ENCODE measurements around the gene SCRN1. TPM values are rescaled to one million over a fixed set of nuclear protein-coding genes. Genes with fewer than 3 reads are reported as not detected.

SCRN1 gene
- polyA plus RNA-seq, 1 experiment: 81.4 TPM

DNA sequence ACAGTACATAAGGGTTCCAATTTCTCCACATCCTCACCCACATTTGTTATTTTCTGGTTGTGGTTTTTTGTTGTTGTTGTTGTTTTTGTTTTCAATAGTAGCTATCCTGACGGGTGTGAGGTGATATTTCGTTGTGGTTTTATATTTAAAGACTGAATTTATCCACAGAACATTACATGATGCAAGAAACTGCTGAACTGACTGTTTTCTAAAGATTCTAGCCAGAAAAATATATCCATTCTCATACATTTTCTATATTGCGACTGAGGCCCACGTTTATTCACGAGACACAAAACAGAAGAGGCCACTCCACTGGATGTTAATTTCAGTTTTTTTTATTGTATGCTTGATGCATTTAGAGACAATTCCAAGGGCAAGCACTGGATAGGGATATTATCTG, 69.8 kb downstream of the SCRN1 start:
- no peaks in the 10 kb centered on the region for H3K27me3 ChIP-seq (ENCODE audit: control insufficient read depth, insufficient read depth, low read length)
- TF ChIP-seq, protein P1, sequence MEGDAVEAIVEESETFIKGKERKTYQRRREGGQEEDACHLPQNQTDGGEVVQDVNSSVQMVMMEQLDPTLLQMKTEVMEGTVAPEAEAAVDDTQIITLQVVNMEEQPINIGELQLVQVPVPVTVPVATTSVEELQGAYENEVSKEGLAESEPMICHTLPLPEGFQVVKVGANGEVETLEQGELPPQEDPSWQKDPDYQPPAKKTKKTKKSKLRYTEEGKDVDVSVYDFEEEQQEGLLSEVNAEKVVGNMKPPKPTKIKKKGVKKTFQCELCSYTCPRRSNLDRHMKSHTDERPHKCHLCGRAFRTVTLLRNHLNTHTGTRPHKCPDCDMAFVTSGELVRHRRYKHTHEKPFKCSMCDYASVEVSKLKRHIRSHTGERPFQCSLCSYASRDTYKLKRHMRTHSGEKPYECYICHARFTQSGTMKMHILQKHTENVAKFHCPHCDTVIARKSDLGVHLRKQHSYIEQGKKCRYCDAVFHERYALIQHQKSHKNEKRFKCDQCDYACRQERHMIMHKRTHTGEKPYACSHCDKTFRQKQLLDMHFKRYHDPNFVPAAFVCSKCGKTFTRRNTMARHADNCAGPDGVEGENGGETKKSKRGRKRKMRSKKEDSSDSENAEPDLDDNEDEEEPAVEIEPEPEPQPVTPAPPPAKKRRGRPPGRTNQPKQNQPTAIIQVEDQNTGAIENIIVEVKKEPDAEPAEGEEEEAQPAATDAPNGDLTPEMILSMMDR (IDR thresholded peaks at IDR 0.05; ENCODE audit: insufficient read depth, low read depth, low read length): no peak
- no peak overlapping the region for H3K4me3 ChIP-seq (ENCODE audit: low read depth, low read length)
- POLR2A ChIA-PET: no interaction called here
- CTCF ChIA-PET: interaction anchor here (0.6 to 3.6 kb wide), 4 partner anchors 10 to 172 kb away, joined by 3 to 22 read pairs (median 12); no protein-coding TSS in a partner anchor
- no peak for DNase-seq (ENCODE audit: low read depth)
- H3K36me3 ChIP-seq (ENCODE audit: control insufficient read depth, insufficient read depth, low read length): peaks cover 23% of the 10 kb centered on the region

DNA sequence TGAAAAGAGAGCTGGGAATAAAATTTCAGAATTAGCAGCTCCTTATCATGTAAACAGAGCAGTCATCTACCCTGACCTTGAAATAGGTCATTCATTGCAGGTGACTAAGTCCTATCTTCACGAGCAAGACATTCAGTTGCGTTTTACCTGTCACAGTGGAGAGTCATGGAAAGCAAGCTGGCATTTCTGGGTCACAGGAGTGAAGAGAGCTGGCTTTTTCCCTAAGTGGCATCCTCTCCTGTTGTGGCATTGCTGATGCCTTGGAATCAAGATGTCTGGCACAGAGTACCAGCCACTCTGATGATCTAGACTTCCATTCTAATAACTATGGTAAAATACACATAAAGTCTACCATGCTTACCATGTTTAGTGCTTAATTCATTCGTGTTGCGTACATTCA, 70.8 kb downstream of the SCRN1 start:
- no peak for DNase-seq (ENCODE audit: low read depth)
- Histone ChIP-seq H3K4me3 (ENCODE audit: low read depth, low read length) (no peak overlapping the region), H3K36me3 (ENCODE audit: control insufficient read depth, insufficient read depth, low read length) (peaks cover 16% of the 10 kb centered on the region), H3K27me3 (ENCODE audit: control insufficient read depth, insufficient read depth, low read length) (no peaks in the 10 kb centered on the region)
- ChIA-PET POLR2A (no interaction called here), CTCF (interaction anchor here (1.2 to 1.8 kb wide), 2 partner anchors 44 to 171 kb away, joined by 3 to 5 read pairs; no protein-coding TSS in a partner anchor)
- TF ChIP-seq, protein P1 (IDR thresholded peaks at IDR 0.05; ENCODE audit: insufficient read depth, low read depth, low read length): no peak

DNA sequence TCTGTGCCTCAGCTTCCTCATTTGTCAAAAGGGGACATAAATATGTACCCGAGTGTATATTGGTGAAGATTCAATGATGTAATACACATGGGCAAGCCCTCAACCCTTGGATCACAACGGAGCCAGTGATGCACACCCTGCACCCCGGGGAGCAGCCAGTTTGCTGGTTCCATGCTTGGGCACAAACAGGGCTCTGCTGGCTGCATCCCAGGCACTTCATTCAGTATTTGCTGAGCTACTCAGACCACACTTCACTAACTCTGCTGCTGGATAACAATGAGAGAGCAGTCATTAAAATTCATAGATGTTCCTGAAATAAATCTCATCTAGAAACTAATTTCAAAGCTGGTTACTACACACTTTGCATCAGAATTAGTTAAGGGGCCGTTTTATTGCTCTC, 72.0 kb downstream of the SCRN1 start:
- TF ChIP-seq, protein P1 (IDR thresholded peaks at IDR 0.05; ENCODE audit: insufficient read depth, low read depth, low read length): no peak
- POLR2A ChIA-PET: no interaction called here
- DNase-seq (ENCODE audit: low read depth): no peak
- no peaks in the 10 kb centered on the region for H3K27me3 ChIP-seq (ENCODE audit: control insufficient read depth, insufficient read depth, low read length)
- H3K4me3 ChIP-seq (ENCODE audit: low read depth, low read length): no peak overlapping the region
- H3K36me3 ChIP-seq (ENCODE audit: control insufficient read depth, insufficient read depth, low read length): peaks cover 11% of the 10 kb centered on the region
- CTCF ChIA-PET: interaction anchor here (1.2 to 1.8 kb wide), 2 partner anchors 12 to 170 kb away, joined by 3 to 5 read pairs; no protein-coding TSS in a partner anchor

DNA sequence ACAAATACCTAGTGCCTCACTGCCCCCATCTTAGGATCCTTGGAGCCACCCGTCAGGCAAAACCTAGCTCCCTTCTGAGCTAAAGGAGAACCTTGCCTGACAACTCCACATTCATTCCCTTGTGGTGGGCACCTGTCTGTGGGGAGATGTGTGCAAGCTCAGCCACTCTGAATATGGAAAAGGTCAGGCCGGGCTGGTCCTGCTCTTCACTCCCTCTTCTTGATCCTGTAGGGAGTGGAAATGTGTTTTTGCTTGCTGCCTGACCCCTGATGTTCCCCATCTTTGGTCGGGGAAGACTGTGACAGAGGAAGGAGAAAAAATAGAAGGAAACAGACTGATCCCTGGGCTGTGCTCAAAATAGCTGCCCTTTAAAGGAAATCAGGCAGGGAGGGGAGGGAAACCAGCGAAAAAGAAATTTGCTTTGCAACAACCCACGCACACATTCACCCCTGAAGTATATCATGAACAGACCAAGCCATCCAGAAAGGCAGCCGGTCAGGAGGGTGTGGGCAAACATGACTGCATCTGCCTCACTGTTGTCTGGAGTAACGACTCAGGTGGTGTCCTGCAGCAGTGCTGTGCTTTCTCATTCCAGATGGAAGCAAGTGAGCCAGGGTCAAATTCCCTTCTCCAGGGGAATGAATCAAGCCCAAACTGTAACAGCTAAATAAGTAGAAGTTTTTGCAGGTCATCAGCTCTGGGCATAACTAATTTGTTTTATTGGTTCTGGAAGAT, 74.0 kb downstream of the SCRN1 start:
- DNase-seq (ENCODE audit: low read depth): peak; percentile 32
- CTCF ChIA-PET: interaction anchor here (0.9 to 1.0 kb wide), 2 partner anchors 30 to 159 kb away, joined by 3 read pairs; no protein-coding TSS in a partner anchor
- H3K36me3 ChIP-seq (ENCODE audit: control insufficient read depth, insufficient read depth, low read length): peaks cover 6% of the 10 kb centered on the region
- POLR2A ChIA-PET: no interaction called here
- H3K27me3 ChIP-seq (ENCODE audit: control insufficient read depth, insufficient read depth, low read length): no peaks in the 10 kb centered on the region
- H3K4me3 ChIP-seq (ENCODE audit: low read depth, low read length): no peak overlapping the region
- TF ChIP-seq, protein P1 (IDR thresholded peaks at IDR 0.05; ENCODE audit: insufficient read depth, low read depth, low read length): no peak

DNA sequence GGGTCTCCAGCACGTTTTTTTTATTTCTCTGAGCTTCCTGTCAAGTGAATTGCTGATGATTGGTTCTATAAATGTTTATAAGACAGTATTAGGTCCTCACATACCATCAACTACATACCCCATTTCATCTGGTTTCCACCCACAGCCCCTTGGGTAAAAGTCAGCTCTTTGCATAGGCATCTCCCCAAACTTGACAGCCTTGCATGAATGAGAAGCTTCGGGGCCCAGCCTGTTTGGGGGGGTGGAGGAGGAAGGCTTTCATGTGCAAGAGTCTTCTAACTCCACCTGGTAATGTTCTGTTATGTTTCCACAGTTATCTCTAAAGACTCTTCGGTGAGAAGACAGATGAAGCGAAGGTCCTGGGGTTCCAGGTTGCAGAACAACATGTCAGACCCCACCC, 75.4 kb downstream of the SCRN1 start:
- Histone ChIP-seq H3K27me3 (ENCODE audit: control insufficient read depth, insufficient read depth, low read length) (no peaks in the 10 kb centered on the region), H3K36me3 (ENCODE audit: control insufficient read depth, insufficient read depth, low read length) (peaks cover 3% of the 10 kb centered on the region), H3K4me3 (ENCODE audit: low read depth, low read length) (no peak overlapping the region)
- POLR2A ChIA-PET: no interaction called here
- TF ChIP-seq, protein P1 (IDR thresholded peaks at IDR 0.05; ENCODE audit: insufficient read depth, low read depth, low read length): no peak
- DNase-seq (ENCODE audit: low read depth): no peak
- CTCF ChIA-PET: no interaction called here
